ENCODE results near the gene EVX2.

Gene EVX2

GRCh38 chr2:176083796-176084261, at the start of gene EVX2:
EVX2 (minus strand) TSS chr2:176083962; CDS start chr2:176083776, 186 bp downstream.
- in situ Hi-C loops (cut with MboI; ENCODE audit: low sequenced_read_pairs): loop anchor here (10.0 to 25.0 kb wide), 2 partner anchors 399 to 722 kb away; no protein-coding TSS in a partner anchor

GRCh38 chr2:176133389-176133788, 49.6 kb upstream of the EVX2 start:
- in situ Hi-C loops (cut with MboI; ENCODE audit: low sequenced_read_pairs): loop anchor here (25.0 kb wide), 2 partner anchors 529 to 1004 kb away; no protein-coding TSS in a partner anchor

- in situ Hi-C loops (cut with MboI; ENCODE audit: low sequenced_read_pairs): loop anchor here (25.0 kb wide), 2 partner anchors 530 to 1005 kb away; no protein-coding TSS in a partner anchor
These were observed 48.7 kb upstream of the EVX2 start for GRCh38 chr2:176132205-176133171.

- in situ Hi-C loops (cut with MboI; ENCODE audit: low sequenced_read_pairs): loop anchor here (25.0 kb wide), 2 partner anchors 530 to 1005 kb away; no protein-coding TSS in a partner anchor
These were observed 48.0 kb upstream of the EVX2 start for GRCh38 chr2:176131848-176132158.

- in situ Hi-C loops (cut with MboI; ENCODE audit: low sequenced_read_pairs): loop anchor here (25.0 kb wide), 2 partner anchors 531 to 1006 kb away; no protein-coding TSS in a partner anchor
These were observed 47.4 kb upstream of the EVX2 start for GRCh38 chr2:176130957-176131847.

- in situ Hi-C loops (cut with MboI; ENCODE audit: low sequenced_read_pairs): loop anchor here (25.0 kb wide), 2 partner anchors 532 to 1007 kb away; no protein-coding TSS in a partner anchor
These were observed 46.6 kb upstream of the EVX2 start for GRCh38 chr2:176130147-176130956.

- in situ Hi-C loops (cut with MboI; ENCODE audit: low sequenced_read_pairs): loop anchor here (25.0 kb wide), 2 partner anchors 533 to 1008 kb away; no protein-coding TSS in a partner anchor
These were observed 46.0 kb upstream of the EVX2 start for GRCh38 chr2:176129813-176130146.

- in situ Hi-C loops (cut with MboI; ENCODE audit: low sequenced_read_pairs): loop anchor here (25.0 kb wide), 2 partner anchors 533 to 1008 kb away; no protein-coding TSS in a partner anchor
These were observed 45.4 kb upstream of the EVX2 start, which contains the start of gene HOXD8 for GRCh38 chr2:176128982-176129796. HOXD8 (plus strand) TSS chr2:176129705; CDS start chr2:176130367, 662 bp downstream.

DNA sequence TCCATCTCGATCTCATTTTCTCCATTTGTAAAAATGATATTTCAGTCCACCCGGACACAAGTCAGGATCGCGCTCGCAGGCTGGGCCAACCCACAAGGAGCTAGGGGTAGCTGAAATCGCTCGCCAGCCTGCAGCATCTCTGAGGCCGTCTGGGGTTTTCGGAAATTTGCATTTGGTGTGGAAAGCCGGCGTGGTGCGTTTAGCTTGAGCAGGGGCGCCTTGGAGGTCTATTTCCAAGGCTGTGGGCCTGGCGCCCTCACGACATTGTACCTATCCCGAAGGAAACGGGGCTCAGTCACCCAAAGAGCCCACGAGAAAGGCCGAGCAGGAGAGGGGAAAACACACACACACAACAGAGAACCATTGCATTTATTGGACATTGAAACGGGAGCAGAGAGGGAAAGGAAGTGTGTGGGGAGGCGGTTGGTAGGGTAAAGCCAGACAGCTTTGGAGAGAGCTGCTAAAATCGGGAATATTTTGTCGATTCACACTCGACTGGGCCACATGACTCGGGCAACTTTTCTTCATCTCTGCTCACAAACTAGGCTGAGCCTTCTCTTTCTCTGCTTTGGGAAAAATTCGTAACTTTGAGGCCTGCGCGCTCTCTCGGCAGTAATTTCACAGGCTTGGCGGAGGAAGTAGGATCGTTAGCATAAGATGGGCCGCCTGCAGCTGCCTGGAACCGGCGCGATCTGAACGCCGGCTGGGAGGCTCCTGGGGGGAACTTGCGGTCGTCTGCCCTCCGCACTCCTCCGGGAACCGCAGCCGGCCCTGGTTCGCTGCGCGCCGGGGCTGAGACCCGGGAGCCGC, 44.6 kb upstream of the EVX2 start:
- in situ Hi-C loops (cut with MboI; ENCODE audit: low sequenced_read_pairs): loop anchor here (25.0 kb wide), 2 partner anchors 534 to 1009 kb away; no protein-coding TSS in a partner anchor

DNA sequence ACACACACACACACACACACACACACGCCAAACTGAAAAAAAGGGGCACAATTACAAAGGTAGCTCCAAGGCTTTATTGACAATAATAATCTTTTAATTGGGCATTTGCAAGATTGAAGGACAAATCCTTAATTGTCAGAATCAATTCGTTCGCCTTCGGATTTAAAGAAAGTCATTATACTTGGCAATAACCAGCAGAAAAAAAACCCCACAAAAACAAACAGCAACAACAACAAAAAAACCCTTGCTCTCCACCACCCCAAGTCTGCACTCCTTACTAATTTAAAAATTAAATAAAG, 44.0 kb upstream of the EVX2 start:
- in situ Hi-C loops (cut with MboI; ENCODE audit: low sequenced_read_pairs): loop anchor here (25.0 kb wide), 2 partner anchors 535 to 1010 kb away; no protein-coding TSS in a partner anchor

DNA sequence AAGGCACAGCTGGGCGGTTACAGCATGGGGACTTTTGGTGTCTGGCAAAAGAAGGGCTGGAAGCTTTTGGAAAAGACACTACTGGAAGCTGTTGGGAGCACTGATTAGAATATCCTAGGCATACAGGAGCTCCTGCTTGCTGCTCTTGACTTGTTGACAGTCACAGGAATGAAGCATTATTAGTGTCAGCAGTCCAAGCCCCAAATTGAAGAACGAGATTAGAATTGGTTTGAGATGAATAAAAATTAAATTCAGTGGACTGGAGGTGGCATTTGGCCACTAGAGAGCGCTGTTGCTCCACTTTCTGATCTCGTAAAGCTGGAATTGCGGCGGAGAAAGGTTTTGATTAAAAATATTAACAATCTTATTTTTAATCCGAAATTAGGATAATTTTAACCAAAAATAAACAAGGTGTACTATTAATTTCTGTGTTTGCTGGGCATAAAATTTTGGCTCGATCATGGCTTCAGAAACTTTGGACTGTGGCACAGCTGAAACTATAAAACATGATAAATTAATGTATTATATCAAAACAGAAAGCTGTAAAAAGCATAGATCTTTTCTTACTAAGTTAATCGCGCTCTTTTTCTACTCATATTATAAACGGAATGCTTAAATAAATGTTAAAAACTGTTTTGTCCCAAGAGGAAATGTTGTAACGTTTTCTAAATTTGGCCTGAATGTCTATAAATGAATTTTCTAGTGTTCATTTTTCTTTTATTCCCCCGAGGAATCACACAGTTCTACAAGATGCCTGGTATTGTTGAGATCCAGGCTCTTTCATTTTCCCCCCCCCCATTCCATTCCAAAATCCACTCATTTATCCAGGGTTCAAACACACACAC, 43.4 kb upstream of the EVX2 start:
- in situ Hi-C loops (cut with MboI; ENCODE audit: low sequenced_read_pairs): loop anchor here (25.0 kb wide), 2 partner anchors 535 to 1010 kb away; no protein-coding TSS in a partner anchor

DNA sequence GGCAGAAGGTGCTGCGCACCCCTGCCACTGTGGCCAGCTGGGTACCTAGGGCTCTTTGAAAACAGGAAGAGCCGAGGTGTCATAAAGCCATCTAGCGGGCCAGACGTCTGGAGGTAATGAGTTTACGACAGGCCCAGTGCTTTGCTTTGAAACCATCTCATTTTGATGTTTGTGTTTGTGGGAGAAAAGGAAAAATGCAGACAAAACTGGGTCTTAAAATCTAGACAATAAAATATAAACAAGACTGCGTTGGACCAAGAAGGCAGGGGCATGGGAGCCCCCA, 42.0 kb upstream of the EVX2 start:
- in situ Hi-C loops (cut with MboI; ENCODE audit: low sequenced_read_pairs): loop anchor here (25.0 kb wide), 2 partner anchors 537 to 1012 kb away; no protein-coding TSS in a partner anchor

- in situ Hi-C loops (cut with MboI; ENCODE audit: low sequenced_read_pairs): loop anchor here (25.0 kb wide), 2 partner anchors 537 to 1012 kb away; no protein-coding TSS in a partner anchor
These were observed 41.4 kb upstream of the EVX2 start for GRCh38 chr2:176124947-176125771.

- in situ Hi-C loops (cut with MboI; ENCODE audit: low sequenced_read_pairs): no loop called here
These were observed 40.6 kb upstream of the EVX2 start for GRCh38 chr2:176124110-176124946.

DNA sequence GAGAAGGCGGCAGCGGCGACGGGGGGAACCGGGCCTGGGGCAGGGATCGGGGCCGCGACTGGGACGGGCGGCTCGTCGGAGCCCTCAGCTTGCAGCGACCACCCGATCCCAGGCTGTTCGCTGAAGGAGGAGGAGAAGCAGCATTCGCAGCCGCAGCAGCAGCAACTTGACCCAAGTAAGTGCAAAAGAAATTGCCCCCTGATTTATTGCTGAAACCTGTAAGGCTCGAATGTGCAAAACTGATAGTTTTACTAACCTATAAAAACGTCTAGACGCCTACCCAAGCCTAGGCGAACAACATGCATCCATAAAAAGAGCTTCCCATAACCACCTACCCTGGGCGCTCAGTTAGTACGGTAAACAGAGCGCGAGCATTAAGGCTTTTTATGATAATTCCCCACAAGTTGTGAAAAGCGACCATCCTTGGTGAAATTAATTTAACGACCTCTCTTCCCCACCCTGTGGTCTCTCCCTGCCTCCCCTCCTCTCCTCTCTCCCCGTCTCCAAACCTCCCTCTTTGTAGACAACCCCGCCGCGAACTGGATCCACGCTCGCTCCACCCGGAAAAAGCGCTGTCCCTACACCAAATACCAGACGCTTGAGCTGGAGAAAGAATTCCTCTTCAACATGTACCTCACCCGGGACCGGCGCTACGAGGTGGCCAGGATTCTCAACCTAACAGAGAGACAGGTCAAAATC, 39.8 kb upstream of the EVX2 start:
- in situ Hi-C loops (cut with MboI; ENCODE audit: low sequenced_read_pairs): no loop called here
